SIG-M5 treated with dmso at 0.1 percent for 504 hours (cell line): Measurements from ENCODE around the gene PSTPIP2.
A peak's percentile ranks its signal among the peaks of the same experiment; 100 is the strongest.
"Not testable (repeated sequence)": the region's sequence is repeated elsewhere in the genome, so short reads cannot be mapped to it uniquely, and the experiment has no call there.

Experiments used
- DNase-seq: peaks from one replicate; lab custom pipeline; 2025; ENCODE audit not compliant: unreplicated experiment; lab: John Stamatoyannopoulos, UW

The PSTPIP2 gene, protein sequence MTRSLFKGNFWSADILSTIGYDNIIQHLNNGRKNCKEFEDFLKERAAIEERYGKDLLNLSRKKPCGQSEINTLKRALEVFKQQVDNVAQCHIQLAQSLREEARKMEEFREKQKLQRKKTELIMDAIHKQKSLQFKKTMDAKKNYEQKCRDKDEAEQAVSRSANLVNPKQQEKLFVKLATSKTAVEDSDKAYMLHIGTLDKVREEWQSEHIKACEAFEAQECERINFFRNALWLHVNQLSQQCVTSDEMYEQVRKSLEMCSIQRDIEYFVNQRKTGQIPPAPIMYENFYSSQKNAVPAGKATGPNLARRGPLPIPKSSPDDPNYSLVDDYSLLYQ

GRCh38 chr18:46071653-46072375 lies at the start of gene PSTPIP2:
PSTPIP2 (minus strand) TSS chr18:46072260; CDS start chr18:46072188, 72 bp downstream.
- peak; percentile 41 for DNase-seq

GRCh38 chr18:46113751-46114150 lies 41.7 kb upstream of the PSTPIP2 start:
- no peak for DNase-seq

- no peak for DNase-seq
Observed at GRCh38 chr18:46110406-46110805, 38.3 kb upstream of the PSTPIP2 start.

DNA sequence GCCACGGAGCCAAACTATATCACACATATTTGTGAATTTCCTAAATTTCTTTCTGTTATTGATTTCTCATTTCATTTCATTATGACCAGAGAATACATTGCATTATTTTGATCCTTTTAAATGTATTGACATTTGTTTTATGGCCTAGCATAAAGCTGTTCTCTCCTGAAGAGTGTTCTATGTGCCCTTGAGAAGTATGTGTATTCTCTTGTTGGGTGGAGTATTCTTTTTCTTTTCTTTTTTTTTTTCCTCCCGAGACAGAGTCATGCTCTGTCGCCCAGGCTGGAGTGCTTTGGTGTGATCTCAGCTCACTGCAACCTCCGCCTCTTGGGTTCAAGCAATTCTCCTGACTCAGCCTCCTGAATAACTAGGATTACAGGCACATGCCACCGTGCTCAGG lies 37.3 kb upstream of the PSTPIP2 start:
- DNase-seq = no peak

DNA sequence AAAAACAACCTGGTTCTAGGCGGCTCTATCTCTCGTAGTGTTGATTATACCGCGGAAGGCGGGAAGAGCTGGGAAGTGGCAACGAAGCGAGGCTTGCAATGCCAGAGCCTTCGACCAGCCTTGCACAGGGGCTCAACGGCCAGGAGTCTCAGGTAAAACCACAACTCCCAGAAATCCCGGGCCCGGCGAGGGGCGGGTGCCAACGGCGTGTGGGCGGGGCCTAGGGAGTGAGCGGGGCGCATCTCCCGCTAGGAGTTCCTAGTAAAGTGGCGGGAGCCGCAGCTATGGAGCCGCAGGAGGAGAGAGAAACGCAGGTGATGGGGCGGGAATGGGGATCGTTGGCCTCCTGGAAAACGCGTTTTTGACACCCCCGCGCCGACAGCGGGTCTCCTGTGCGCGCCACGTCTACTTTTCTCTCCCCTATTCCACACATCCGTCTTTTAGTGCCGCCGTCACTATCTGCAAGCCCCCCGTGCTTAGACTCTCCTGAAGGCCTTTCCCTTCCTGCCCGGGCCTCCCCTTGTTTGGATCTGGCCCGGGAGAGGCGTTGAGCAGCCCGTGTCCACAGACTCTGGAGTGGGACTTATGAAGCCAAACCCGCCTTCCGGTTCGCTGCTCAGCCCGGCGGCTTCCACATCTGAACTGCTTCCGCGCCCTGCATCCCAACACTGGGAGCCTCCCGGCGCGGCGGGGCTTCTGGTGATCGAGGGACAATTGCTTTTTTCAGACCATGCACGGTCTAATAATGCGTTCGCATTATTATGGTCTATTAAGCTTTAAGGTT lies 32.3 kb upstream of the PSTPIP2 start, which contains the start of gene HAUS1:
Gene HAUS1, plus strand, starts transcription at position 258 of the 784 bp plus-strand sequence. Its CDS starts 27 bp downstream, at position 285.
- peak; percentile 81 for DNase-seq

DNA sequence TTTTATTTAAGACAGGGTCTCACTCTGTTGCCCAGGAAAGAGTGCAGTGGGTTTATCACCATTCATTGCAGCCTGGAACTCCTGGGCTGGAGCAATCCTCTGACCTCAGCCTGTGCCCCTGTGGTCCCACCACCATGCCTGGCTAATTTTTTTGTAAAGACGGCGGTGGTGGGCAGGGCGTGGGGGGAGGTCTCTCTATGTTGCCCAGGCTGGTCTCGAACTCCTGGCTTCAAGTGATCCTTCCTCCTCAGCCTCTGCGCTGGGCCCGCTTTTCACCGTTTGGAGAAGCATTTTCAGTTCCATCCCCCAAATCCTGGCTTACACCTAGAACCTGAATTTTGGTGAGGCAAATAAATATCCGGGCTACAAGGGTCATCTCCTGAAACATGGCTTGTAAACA lies 27.4 kb upstream of the PSTPIP2 start:
- no peak for DNase-seq

GRCh38 chr18:46098616-46098933 lies 26.5 kb upstream of the PSTPIP2 start:
- DNase-seq = no peak

- DNase-seq = peak; percentile 90
Observed at GRCh38 chr18:46097801-46098615, 25.9 kb upstream of the PSTPIP2 start, which contains the start of gene ATP5F1A. ATP5F1A (minus strand) TSS chr18:46098296; CDS start chr18:46098231, 65 bp downstream.

DNA sequence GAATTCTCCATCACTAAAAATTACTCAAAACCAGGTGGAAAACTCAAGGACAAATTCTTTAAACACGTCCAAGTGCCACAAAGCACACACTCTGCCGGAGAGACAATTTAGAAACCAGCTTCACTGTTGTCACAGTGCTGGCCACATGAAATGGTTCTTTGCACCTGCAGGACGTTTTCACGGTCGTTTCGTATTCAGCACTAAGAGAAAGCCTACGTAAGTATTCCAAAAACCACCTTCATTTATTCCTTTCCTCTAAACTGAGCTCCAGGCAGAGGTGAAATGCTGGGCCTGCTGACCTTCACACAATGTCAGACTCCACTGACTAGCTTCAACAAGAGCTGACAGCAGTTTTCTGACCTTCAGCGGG lies 25.4 kb upstream of the PSTPIP2 start:
- DNase-seq = no peak

GRCh38 chr18:46096651-46097300 lies 24.7 kb upstream of the PSTPIP2 start:
- no peak for DNase-seq

DNA sequence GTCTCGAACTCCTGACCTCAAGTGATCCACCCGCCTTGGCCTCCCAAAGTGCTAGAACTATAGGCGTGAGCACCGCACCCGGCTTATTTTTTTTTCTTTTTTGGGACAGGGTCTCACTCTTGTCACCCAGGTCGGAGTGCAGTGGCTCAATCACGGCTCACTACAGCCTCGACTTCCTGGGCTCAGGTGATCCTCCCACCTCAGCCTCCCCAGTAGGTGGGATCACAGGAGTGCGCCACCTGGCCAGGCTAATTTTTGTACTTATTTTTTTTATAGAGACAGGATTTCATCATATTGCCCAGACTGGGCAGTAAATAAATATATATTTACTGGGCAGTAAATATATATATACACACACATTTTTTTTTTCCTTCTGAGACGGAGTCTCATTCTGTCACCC lies 23.5 kb upstream of the PSTPIP2 start:
- no peak for DNase-seq

DNA sequence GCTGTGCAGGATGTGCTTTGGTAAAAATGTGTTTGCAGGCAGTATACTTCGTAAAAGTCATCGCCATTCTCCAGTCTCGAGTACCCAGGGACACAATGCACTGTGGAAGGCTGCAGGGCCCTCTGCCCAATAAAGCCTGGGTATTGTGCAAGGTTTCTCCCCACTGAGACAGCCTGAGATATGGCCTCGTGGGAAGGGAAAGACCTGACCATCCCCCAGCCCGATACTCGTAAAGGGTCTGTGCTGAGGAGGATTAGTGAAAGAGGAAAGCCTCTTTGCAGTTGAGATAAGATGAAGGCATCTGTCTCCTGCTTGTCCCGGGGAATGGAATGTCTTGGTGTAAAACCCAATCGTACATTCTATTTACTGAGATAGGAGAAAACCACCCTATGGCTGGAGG lies 16.4 kb upstream of the PSTPIP2 start:
- not testable (repeated sequence) for DNase-seq

DNA sequence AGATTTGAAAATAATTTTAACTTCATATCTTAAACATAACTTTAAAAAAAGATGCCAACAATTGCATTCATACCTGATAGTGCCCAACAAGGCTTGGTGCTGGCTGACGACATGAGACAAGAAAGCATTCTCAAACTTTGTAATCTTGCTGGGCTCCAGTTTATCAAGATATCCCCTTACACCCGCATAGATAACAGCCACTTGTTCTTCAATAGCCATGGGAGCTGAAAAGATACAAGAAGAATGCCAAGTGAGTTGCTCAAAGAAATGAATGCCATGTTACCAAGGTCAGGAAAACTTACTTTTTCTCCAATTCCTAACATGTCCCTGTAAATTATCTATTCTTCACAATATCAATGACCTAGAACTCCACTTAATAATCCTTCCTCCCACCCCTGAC lies 12.4 kb upstream of the PSTPIP2 start:
- no peak for DNase-seq

- no peak for DNase-seq
Observed at GRCh38 chr18:46080156-46080555, 8.1 kb upstream of the PSTPIP2 start.

- no peak for DNase-seq
Observed at GRCh38 chr18:46079336-46079735, 7.3 kb upstream of the PSTPIP2 start.

DNA sequence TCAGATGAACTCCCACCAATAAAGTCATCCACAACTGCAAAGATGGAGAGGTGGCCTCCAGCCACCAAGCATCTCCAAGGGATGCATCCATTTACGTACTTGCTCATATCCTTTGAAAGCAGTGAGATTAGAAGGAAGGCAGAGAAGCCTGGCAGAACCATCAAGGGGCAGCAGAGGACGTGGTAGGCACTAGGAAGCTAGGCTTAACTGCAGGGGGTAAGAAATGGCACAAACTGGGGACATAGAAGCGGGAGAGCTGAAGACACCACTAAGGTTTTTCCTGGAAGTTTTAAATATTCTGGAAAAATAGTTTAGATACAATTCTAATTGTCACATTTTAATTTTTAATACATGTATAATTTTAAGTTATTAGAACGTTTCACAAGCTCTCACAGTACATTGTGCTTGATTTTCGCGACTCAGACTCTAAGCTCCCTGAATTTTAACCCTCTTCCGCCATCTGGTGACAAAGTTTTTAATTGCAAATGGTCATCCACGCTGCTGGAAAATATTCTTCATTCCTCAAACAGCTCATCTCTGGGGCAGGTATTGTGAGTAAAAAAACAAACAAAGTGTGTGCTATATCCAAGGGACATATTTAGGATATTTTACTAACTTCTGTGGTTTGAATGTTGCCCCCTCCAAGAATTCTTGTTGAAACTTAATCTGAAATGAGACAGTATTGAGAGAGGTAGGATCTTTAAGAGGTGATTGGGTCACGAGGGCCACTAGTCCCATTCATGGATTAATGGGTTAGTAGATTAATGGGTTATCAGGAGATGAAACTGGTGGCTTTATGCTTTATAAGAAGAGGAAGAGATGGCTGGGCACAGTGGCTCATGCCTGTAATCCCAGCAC lies 1.6 kb upstream of the PSTPIP2 start:
- DNase-seq = peak; percentile 80

DNA sequence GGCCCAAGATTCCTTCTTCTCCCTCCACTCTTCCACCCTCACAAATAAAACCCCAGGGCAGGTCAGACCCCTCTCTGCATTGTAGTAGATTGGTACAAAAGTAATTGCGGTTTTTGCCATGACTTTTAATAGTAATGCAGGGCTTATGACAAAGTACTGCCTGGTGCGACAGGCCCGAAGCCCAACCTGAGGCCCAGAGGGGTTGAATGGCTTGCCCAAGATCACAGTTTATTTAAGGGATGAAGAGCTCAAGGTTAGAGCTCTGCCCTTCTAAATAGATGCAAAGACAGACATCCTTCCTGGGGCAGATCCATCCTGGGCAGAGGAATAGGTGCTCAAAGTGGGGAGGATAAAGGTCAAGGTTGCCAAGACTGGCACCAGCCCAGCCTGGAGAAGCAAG lies 899 bp upstream of the PSTPIP2 start:
- DNase-seq = no peak

GRCh38 chr18:46072376-46072867 lies 362 bp upstream of the PSTPIP2 start:
- DNase-seq = no peak
